ENCODE data around the gene ORMDL2. TPM values are rescaled to one million over a fixed set of nuclear protein-coding genes. Genes with fewer than 3 reads are reported as not detected.

The ORMDL2 gene
- total and polyA plus RNA-seq, 10 of the 15 experiments (the other 5 are each of a cell fraction or from before 2014, with no cell fraction given) = 15.0 to 135 (median 33.9) TPM

DNA sequence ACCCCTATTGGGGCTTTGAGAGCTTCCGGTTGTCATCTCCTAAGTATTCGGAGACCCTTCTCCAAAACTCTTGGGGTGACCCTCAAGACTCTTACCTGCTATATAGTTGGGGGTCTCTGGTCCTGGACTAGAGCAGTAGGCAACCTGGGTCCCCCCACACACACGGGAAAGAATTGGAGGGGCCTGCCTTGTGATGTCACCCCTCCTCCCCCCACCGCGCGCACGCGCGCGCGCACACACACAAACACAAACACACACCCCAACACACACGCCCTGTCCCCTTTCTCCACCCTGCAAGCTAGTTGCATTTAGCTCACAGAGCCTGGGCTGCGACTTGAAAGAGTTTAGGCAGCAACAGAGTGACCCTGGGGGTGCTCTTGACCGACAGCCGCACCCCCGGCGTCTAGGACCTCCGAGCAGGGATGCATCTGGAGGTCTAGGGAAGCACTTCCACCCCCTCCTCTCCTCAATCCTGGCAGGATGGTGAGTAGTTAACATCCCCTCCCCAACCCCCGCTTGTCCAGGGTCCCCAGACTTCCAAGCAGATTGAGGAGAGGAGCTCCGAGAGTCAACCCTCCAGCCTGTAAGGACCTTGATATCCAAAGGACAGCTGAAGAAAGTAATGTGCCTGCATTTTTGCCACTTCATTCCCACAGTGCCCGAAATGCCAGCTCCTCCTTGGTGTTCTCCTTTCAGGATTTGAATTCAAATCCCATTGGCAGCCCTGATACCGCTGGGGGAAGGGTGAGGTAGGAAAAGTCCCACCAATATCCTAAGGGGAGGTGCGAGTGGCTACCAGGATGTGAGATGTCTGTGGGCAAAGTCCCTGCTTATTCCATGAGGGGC is 13.0 kb downstream of the ORMDL2 start (continued):
- peak; percentile 49 for TF ChIP-seq SP1 (IDR thresholded peaks at IDR 0.05; ENCODE audit: low read depth, low read length)
- no peak for TF ChIP-seq EED (IDR thresholded peaks at IDR 0.05; ENCODE audit: low read depth)
- no peak for TF ChIP-seq IRF4 (IDR thresholded peaks at IDR 0.05; ENCODE audit: low read depth, low read length)
- peak; percentile 81 for TF ChIP-seq CREB1 (IDR thresholded peaks at IDR 0.05; ENCODE audit: low read depth)
- TF ChIP-seq RAD21 (IDR thresholded peaks at IDR 0.05; ENCODE audit: insufficient read depth, low read depth, low read length) = no peak
- TF ChIP-seq SREBF1 (IDR thresholded peaks at IDR 0.05; ENCODE audit: low read length) = peak; percentile 92
- TF ChIP-seq ZNF207 (IDR thresholded peaks at IDR 0.05; ENCODE audit: borderline replicate concordance) = no peak
- no peak for TF ChIP-seq KAT2A (conservative IDR thresholded peaks at IDR 0.05; ENCODE audit: control insufficient read depth, low read depth, low read length)
- peak in 1 of 2 experiments; percentile 43; a peak in 1 of 3 replicates for TF ChIP-seq EGR1 (IDR thresholded peaks at IDR 0.05; ENCODE audit: borderline replicate concordance in 1 of 2, low read depth in 2 of 2, low read length in 2 of 2)
- TF ChIP-seq CHD1 (IDR thresholded peaks at IDR 0.05; ENCODE audit: low read depth, low read length) = peak; percentile 96
- TF ChIP-seq, protein P1, sequence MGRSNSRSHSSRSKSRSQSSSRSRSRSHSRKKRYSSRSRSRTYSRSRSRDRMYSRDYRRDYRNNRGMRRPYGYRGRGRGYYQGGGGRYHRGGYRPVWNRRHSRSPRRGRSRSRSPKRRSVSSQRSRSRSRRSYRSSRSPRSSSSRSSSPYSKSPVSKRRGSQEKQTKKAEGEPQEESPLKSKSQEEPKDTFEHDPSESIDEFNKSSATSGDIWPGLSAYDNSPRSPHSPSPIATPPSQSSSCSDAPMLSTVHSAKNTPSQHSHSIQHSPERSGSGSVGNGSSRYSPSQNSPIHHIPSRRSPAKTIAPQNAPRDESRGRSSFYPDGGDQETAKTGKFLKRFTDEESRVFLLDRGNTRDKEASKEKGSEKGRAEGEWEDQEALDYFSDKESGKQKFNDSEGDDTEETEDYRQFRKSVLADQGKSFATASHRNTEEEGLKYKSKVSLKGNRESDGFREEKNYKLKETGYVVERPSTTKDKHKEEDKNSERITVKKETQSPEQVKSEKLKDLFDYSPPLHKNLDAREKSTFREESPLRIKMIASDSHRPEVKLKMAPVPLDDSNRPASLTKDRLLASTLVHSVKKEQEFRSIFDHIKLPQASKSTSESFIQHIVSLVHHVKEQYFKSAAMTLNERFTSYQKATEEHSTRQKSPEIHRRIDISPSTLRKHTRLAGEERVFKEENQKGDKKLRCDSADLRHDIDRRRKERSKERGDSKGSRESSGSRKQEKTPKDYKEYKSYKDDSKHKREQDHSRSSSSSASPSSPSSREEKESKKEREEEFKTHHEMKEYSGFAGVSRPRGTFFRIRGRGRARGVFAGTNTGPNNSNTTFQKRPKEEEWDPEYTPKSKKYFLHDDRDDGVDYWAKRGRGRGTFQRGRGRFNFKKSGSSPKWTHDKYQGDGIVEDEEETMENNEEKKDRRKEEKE (IDR thresholded peaks at IDR 0.05) = peak; percentile 90
- TF ChIP-seq, protein P2, sequence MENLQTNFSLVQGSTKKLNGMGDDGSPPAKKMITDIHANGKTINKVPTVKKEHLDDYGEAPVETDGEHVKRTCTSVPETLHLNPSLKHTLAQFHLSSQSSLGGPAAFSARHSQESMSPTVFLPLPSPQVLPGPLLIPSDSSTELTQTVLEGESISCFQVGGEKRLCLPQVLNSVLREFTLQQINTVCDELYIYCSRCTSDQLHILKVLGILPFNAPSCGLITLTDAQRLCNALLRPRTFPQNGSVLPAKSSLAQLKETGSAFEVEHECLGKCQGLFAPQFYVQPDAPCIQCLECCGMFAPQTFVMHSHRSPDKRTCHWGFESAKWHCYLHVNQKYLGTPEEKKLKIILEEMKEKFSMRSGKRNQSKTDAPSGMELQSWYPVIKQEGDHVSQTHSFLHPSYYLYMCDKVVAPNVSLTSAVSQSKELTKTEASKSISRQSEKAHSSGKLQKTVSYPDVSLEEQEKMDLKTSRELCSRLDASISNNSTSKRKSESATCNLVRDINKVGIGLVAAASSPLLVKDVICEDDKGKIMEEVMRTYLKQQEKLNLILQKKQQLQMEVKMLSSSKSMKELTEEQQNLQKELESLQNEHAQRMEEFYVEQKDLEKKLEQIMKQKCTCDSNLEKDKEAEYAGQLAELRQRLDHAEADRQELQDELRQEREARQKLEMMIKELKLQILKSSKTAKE (IDR thresholded peaks at IDR 0.05; ENCODE audit: low read depth, poor library complexity, severe bottlenecking) = peak; percentile 75
- no peak for TF ChIP-seq SUPT20H (IDR thresholded peaks at IDR 0.05; ENCODE audit: borderline replicate concordance, control insufficient read depth, low read depth, low read length)
- no peak for TF ChIP-seq MYC (IDR thresholded peaks at IDR 0.05; ENCODE audit: insufficient read depth, insufficient read length, insufficient replicate concordance, low read length, severe bottlenecking)
- TF ChIP-seq CHD2 (IDR thresholded peaks at IDR 0.05; ENCODE audit: borderline replicate concordance, low read depth, low read length) = peak; percentile 53; the same call in 1 of the 2 replicates
- no peak for TF ChIP-seq BCL11A (IDR thresholded peaks at IDR 0.05; ENCODE audit: low read depth, low read length)
- no peak for TF ChIP-seq CBX5 (IDR thresholded peaks at IDR 0.05; ENCODE audit: low read depth)
- TF ChIP-seq, protein P3, sequence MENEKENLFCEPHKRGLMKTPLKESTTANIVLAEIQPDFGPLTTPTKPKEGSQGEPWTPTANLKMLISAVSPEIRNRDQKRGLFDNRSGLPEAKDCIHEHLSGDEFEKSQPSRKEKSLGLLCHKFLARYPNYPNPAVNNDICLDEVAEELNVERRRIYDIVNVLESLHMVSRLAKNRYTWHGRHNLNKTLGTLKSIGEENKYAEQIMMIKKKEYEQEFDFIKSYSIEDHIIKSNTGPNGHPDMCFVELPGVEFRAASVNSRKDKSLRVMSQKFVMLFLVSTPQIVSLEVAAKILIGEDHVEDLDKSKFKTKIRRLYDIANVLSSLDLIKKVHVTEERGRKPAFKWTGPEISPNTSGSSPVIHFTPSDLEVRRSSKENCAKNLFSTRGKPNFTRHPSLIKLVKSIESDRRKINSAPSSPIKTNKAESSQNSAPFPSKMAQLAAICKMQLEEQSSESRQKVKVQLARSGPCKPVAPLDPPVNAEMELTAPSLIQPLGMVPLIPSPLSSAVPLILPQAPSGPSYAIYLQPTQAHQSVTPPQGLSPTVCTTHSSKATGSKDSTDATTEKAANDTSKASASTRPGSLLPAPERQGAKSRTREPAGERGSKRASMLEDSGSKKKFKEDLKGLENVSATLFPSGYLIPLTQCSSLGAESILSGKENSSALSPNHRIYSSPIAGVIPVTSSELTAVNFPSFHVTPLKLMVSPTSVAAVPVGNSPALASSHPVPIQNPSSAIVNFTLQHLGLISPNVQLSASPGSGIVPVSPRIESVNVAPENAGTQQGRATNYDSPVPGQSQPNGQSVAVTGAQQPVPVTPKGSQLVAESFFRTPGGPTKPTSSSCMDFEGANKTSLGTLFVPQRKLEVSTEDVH (IDR thresholded peaks at IDR 0.05; ENCODE audit: low read depth, partially characterized antibody) = peak; percentile 53
- peak; percentile 69; the same call in 1 of the 2 replicates for TF ChIP-seq CREM (IDR thresholded peaks at IDR 0.05; ENCODE audit: low read depth)
- no peak for TF ChIP-seq HDAC2 (IDR thresholded peaks at IDR 0.05)
- TF ChIP-seq SPI1 (IDR thresholded peaks at IDR 0.05; ENCODE audit: borderline replicate concordance, insufficient read depth, low read depth, low read length) = no peak
- peak; percentile 46; the same call in 1 of the 2 replicates for TF ChIP-seq POLR2A (IDR thresholded peaks at IDR 0.05; ENCODE audit: low read depth, low read length)

Measured in GM12878 (cell line).